ENCODE data around the gene PCDHA12. TPM values are rescaled to one million over a fixed set of nuclear protein-coding genes. Genes with fewer than 3 reads are reported as not detected.

The PCDHA12 gene
- total RNA-seq, 1 experiment from 2014 or later = not detected

GRCh38 chr5:140870221-140871201 lies 4.6 kb upstream of the PCDHA12 start:
- Histone ChIP-seq H3K27me3 (ENCODE audit: insufficient read depth, low read length) (no peaks in the 10 kb centered on the region), H3K9me2 (ENCODE audit: insufficient read depth) (no peaks in the 10 kb centered on the region), H2AFZ (ENCODE audit: low read depth, low read length, poor library complexity, severe bottlenecking) (no peak overlapping the region), H3K79me2 (ENCODE audit: insufficient read depth, low read length) (no peaks in the 10 kb centered on the region), H3K4me3 (replicated peaks in 1 of 2; ENCODE audit: low read depth in 1 of 2, low read length in 2 of 2) (no peak overlapping the region), H3K36me3 (ENCODE audit: control insufficient read depth in 1 of 2, insufficient read depth in 2 of 2, low read length in 2 of 2) (no peaks in the 10 kb centered on the region), H3K4me1 (ENCODE audit: control insufficient read depth in 1 of 2, insufficient read depth in 2 of 2, low read length in 2 of 2) (no peaks in the 10 kb centered on the region), H3K4me2 (ENCODE audit: low read length) (no peak overlapping the region), H3K9me3 (ENCODE audit: control insufficient read depth in 1 of 2, insufficient read depth in 1 of 2, low read depth in 1 of 2, low read length in 2 of 2) (no peaks in the 10 kb centered on the region), H3K27ac (ENCODE audit: low read depth, low read length) (no peak overlapping the region), H4K20me1 (ENCODE audit: insufficient read depth) (no peaks in the 10 kb centered on the region), H3K9ac (ENCODE audit: low read length) (no peak overlapping the region)
- ChIA-PET POLR2A (interaction anchor here (1.2 kb wide), 1 partner anchor 170 kb away, joined by 4 read pairs; no protein-coding TSS in a partner anchor), CTCF (interaction anchor here (3.0 kb wide), 1 partner anchor 170 kb away, joined by 21 read pairs; no protein-coding TSS in a partner anchor), RAD21 (ENCODE audit: low non-redundant PET in 1 of 2, low total read pairs in 2 of 2, uncharacterized antibody in 2 of 2, unreplicated experiment in 2 of 2) (no interaction called here)
- ATAC-seq (no peak), DNase-seq (ENCODE audit: low read depth, low spot score) (no peak)
- BruUV-seq (replicated peaks) = no TSS peak
- TF ChIP-seq REST (IDR thresholded peaks at IDR 0.05; ENCODE audit: low read depth) = peak; percentile 22
- no peak for TF ChIP-seq EZH2phosphoT487 (IDR thresholded peaks at IDR 0.05; ENCODE audit: borderline replicate concordance)
- intact Hi-C loops (cut with micrococcal nuclease) = no loop called here

Data from HCT116 (cell line).